HG03175 (cell line): ENCODE results near the gene CEBPA.
"Not testable (repeated sequence)": the region's sequence is repeated elsewhere in the genome, so short reads cannot be mapped to it uniquely, and the experiment has no call there.

Experiments
- ATAC-seq: cut with Tn5 transposase; IDR thresholded peaks from one replicate; pipeline ENCODE4 v1.9.1; 2021; ENCODE audit warnings: mild to moderate bottlenecking, moderate library complexity; ENCODE audit not compliant: unreplicated experiment

CEBPA gene

DNA sequence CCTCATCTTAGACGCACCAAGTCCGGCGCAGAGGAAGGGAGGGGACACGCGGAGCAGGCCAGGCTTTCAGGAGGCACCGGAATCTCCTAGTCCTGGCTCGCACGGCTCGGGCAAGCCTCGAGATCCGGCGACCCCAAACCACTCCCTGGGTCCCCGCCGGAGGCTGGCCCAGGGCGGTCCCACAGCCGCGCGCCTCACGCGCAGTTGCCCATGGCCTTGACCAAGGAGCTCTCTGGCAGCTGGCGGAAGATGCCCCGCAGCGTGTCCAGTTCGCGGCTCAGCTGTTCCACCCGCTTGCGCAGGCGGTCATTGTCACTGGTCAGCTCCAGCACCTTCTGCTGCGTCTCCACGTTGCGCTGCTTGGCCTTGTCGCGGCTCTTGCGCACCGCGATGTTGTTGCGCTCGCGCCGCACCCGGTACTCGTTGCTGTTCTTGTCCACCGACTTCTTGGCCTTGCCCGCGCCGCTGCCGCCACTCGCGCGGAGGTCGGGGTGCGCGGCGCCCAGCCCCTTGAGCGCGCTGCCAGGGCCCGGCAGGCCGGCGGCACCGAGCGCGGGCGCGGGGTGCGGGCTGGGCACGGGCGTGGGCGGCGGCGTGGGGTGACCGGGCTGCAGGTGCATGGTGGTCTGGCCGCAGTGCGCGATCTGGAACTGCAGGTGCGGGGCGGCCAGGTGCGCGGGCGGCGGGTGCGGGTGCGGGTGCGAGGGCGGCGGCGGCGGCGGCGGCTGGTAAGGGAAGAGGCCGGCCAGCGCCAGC lies 1.0 kb downstream of the CEBPA start:
- no peak for ATAC-seq

DNA sequence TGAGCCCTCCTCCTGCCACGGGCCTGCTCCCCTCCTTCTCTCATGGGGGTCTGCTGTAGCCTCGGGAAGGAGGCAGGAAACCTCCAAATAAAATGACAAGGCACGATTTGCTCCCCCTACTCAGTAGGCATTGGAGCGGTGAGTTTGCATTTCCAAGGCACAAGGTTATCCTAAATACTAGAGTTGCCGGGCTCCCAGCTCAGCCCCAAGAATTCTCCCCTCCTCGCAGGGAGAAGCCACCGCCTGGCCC lies 1.5 kb downstream of the CEBPA start:
- no peak for ATAC-seq

DNA sequence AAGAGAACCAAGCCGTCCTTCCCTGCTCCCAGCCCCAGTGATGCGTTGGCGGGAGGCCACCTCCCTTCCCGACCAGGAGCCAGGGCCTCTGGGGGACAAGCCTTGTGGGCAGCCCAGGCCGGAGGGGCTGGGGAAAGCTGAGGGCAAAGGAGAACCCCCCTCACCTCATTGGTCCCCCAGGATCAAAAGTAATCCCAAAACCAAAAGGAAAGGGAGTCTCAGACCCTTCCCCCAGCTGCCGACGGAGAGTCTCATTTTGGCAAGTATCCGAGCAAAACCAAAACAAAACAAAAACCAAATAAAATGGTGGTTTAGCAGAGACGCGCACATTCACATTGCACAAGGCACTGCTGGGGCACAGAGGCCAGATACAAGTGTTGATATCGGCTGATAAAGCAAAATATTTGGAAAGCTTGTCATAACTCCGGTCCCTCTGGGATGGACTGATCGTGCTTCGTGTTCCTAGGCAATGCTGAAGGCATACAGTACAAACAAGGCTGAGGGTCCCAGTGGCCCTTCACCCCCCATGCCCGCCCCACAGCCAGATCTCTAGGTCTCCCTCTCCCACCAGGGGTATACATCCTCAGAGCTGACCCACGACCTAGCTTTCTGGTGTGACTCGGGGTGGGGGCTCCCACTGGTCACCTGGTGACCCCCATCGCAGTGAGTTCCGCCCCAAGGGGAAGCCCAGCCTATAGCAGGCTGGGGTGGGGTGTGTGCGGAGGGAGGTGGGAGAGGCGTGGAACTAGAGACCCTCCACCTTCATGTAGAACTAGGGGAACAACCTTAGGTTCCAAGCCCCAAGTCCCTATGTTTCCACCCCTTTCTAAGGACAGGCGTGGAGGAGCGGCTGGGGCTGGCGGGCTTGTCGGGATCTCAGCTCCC lies 2.1 kb downstream of the CEBPA start:
- no peak for ATAC-seq

DNA sequence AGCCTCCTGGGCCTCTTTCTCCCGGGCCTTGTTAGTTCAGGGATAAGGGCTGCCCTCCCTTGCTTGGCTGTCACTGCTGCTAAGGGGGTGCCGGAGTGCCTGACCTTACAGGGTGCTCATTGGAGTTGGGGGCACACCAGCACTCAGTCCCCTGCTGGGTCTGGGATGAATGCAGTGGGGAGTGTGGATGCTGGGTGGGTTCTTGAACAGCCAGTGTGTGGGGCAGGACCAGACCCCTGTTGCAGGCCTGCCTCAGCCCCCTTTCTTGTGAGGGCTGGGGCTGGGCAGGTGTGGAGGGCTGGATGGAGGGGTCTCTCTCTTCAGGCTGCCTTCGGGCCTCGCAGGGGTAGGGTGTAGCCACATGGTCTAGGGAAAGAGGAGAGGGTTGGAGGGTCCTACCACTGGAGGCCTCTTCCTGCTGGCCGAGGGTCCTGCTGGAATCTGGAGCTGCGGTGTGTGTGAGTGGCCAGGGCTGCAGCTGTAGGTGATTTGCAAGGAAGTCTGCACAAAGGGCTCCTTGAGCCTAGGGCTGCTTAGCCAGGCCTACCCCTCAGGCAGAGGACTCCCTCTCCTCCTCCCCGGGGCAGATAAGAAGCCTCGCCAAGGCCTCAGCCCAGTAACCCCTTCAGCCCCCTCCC lies 3.2 kb downstream of the CEBPA start:
- no peak for ATAC-seq

DNA sequence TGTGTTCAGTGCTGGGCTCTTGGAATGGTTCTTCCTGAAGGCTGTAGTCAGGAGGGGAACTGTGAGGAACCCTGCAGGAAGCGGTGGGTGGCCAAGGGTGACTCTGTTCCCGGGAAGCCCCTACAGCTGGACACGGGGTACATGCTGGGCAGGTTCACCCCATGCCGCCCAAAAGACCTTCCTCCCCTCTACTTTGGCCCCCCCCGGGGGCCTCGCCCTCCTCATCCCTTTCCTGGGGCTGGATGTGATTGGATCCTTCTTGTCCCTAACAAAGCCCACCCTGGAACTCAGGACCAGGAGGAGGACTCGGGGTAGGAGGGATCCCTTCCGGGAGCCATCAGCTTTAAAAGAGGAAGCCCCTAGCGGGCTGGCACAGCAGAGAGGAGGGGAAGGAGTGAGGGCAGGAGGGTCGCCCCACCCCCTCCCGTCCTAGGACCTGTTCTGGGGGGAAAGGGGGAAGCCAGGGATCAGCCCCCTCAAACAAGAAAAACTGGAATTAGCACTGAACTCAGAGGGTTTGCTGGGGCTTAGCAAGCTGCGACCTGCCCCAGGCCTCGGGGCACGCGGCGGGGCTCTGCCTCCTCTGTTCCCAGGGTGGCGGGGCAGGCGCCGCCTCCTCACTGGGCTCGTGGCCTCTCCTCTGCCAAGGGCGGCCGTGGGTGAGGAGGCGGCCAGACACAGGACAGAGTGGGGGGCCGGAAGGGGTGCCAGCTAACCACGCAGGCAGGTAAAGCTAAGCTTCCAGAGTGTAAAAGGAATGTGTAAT lies 4.0 kb downstream of the CEBPA start:
- no peak for ATAC-seq

DNA sequence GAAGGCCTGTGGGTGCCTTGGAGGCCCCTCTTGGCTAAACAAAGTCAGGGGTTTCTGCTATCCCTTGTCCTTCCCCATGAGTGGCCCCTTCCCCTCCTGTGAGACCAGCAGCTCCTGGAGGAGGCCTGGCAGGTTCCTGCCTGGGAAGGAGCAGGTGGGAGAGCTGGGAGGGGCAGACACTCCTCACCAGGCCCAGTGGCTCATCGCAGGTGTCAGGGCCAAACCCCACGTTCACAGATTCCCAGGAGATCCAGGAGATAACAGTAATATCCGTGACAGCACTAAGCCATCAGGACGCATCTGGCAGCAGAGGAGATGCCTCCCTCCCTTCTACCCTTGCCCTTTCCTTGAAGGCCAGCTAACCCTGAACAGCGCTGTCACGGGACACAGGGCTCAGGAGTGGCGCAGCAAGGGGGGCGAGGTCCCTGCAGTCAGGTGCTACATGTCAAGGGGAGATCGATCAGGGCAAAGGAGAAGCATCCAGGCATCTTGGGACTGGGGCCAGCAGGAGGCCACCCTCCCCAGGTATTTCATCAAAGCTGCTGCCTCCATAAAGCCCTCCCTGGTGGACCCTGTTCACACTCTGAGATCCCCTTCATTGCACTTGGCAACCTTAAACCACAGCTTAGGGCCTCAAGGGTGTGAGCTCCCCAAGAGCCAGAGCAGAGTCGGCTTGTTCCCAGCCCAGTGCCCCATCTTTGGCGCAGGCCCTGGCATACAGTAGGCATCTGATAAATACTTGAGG lies 4.8 kb downstream of the CEBPA start:
- ATAC-seq = no peak

DNA sequence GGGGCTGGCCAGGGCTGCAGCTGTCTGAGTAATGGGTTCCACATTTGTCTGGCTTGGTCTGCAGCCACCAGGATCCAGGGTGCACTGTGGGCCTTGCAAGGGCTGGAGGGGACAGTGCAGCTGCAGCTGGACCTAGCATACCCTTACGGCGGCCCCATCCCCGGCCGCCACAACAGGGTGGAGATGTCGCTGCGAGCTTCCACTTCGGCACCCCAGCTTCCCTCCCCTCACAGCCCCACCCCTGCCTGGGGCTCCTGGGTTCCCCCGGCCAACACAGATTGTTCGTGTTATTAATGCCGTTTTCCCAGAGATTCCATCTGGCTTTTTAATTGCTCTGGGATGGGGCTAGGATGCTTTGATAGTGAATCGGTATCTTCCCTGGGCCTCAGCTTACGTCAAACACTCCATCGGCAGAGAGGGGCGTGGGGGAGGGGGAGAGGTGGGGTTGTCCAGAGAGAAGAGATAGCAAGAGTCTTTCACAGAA lies 5.8 kb downstream of the CEBPA start:
- ATAC-seq = no peak

DNA sequence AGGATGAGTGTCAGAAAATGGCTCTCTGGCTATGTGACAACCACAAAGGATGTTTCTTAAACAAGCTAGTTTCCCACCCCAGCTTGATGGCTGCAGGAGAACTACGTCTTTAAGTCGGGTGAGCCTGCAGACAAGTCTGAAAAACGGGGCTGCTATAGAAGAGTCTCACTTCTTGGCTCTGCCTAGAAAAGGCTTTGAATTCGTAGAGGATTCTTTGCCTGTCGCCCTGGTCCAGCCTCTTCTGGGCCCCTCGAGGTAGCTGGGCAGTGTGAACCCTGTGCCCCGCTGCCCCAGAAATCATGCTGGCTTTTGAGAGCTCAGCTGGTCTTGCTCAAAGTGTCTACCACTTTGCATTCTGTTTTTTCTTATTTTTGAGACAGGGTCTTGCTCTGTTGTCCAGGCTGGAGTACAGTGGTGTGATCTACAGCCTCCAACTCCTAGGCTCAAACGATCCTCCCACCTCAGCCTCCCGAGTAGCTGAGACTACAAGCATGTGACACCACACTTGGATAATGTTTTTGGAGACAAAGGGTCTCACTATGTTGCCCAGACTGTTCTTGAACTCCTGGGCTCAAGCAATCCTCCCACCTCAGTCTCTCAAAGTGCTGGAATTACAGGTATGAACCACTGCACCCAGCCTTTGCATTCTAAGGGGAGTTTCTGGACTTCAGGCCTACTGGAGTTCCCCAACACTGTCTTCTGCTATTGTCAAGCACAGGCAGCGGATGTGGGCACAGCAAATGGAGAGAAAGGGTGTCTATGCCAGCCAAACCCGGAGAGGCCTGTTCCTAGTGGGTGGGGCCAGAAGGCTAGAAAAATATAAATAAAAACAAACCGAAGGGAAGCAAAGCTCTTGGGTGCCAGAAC lies 6.5 kb downstream of the CEBPA start:
- ATAC-seq = no peak

DNA sequence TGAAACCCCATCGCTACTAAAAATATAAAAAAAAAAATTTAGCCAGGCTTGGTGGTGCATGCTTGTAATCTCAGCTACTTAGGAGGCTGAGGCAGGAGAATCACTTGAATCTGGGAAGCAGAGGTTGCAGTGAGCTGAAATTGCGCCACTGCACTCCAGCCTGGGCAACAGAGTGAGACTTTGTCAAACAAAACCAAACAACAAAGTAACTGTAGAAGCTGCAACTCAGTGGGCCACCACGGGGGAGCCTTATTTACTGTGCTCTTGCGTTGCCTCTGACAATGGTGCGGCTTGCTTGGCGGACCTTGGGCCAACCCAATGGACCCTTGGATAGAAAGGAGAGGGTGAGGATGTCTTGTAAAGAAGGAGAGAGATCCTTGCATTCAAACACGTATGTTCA lies 7.3 kb downstream of the CEBPA start:
- ATAC-seq = not testable (repeated sequence)

DNA sequence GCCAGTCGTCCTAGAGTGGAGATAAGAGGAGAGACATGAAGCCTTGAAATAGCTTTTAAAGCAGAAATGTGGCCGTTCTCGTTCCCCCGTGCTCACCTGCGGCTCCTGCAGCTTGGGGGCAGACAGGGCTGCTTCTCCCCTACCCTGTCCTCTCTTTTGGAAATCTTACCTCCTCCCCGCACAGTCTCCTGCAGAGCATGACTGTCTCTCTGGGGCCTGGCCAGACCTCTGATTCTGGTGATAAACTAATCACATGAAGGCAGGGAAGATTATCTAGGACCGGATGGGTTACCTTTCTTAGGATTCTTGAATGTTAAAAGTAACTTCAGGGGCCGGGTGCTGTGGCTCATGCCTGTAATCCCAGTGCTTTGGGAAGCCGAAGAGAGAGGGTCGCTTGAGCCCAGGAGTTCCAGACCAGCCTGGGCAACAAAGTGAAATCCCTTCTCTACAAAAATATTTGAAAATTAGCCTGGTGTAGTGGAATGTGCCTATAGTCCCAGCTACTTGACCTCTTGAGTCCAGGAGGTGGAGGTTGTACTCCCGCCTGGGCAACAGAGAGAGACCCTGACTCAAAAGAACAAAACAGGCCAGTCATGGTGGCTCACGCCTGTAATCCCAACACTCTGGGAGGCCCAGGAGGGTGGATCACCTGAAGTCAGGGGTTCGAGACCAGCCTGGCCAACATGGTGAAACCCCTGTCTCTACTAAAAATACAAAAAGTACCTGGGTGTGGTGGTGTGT lies 8.1 kb downstream of the CEBPA start:
- no peak for ATAC-seq

DNA sequence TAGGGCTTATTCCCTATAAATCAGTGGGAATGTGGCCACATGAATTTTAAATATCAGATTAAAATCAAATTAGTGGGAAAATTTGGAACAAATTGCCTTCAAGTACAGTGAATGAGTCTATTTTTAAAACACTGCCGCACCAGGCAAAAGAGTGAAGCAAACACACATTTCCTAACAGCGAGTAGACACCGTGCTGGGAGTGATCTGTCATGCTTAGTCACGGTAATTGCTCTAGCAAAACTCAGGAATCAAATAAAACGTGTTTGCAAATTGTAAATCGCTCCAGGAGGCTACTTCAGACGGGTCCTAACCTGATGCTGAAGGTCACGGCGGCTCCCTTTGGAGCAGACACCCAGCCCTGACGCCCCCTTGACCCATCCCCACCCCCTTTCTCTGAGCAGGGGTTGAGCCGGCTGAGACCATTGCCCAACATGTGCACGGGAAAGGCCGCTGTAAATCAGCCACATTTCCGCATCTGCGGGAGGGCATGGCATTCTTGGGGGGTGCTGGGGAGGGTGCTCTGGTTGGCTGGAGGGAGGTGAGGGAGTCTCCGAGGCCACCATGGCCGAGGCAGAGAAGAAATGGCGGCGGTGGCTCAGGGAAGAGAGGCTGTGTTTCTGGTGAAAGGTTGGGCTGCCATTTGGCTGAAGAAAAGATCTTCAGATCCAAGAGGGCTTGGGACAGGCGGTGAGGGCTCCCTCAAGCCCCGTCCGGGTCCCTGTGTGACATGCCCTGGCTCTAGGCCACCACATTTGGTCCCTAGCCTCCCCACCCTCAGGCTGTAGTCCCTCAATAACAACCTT lies 8.9 kb downstream of the CEBPA start:
- ATAC-seq = no peak

DNA sequence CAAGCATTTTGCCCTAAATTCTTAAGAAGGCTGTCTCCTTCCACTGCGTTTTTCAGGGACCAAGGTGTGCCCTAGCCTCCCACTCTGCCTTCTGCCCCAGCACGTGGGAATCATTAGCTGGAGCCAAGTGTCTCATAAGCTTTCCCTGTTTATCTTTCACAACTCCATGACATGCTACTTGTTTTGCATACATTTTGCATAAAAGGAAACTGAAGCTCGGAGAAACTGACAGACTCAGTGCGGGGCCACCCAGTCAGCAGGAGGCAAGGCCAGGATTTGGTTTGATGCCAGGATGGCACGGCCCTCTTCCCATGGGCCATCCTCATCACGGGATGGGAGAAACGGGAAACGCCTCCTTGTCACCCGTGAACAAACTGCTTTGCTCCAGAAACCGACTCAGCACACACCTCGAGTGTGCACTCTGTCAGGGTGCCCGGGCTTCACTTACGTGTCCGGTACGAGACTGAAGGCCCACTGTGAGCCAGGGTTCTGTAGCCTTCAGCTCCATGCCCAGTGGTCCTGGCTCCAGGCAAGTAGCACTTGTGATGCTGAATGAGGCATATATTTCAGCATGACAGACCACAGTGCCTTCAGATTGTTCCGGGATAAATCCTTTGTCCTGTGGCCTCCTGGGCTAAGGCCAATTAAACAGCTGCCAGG lies 9.6 kb downstream of the CEBPA start:
- ATAC-seq = no peak

DNA sequence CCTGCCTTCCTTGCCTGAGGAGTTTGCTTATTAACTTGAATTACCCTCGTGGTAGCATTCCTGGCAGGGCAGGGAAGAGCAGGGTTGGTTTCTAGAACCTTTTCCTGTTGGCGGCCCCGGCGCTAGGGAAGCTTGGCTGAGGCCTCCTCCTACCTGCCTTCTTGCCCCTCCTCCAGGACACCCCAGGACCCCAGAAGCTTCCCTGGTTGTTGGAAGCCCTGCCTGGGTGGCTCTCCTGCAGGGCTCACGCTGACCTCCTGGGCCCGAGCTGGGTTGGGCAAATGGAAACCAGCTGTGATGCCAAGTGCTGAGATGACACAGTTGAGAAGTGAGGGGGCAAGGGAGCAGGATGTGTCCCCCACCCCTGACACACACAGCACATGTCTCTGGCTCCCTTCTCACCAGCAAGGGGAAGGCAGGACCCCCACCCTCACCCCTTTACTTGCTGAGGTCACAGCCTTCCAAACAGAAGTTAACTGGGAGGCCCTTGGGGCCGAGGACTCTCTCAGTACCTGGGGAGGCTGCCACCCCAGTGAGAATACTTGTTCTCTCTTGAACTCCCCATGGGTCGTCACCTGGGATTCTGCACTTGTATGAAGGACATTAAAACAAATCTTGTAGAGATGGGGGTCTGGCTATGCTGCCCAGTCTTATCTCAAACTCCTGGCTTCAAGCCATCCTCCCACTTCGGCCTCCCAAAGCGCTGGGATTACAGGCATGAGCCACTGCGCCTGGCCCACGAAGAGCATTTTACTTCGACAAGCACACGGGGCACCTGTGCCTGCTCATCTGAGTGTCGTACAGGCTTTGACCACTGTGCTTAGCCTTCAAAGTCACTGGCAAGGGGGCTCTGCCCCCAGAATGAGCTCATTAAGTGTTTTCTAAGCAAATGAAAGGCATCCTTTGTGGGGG lies 10.5 kb downstream of the CEBPA start:
- ATAC-seq = no peak

DNA sequence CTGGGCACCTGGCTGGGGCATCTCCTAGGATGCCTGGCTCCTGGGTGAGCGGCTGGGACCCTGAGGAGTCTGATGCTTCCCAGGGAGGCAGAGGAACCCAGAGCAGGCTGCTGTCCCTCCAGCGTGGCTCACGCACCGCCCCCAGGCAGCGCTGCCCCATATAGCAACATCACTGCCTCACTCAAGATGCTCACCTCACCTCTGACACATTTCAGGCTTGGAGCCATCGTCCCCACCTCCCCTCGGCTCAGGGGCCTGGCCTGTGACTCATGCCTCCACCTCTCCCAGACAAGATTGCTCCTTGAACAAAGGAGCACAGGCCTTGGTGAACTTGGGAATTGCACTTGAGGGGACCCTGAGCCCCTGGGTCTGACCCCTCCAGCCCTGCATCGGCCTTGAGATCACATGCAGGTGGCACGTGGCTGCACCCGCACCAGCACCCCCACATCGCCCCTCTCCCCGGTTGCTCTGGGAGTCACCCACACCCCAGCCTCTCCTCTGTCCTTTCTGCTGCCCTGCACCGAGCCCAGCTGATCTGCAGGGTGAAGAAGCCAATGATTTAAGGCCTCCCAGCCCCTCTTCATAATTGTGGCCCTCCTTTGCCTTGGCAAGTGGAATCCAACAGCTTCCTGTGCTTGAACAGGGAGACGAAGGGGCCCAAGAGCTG lies 11.2 kb downstream of the CEBPA start:
- ATAC-seq = no peak

DNA sequence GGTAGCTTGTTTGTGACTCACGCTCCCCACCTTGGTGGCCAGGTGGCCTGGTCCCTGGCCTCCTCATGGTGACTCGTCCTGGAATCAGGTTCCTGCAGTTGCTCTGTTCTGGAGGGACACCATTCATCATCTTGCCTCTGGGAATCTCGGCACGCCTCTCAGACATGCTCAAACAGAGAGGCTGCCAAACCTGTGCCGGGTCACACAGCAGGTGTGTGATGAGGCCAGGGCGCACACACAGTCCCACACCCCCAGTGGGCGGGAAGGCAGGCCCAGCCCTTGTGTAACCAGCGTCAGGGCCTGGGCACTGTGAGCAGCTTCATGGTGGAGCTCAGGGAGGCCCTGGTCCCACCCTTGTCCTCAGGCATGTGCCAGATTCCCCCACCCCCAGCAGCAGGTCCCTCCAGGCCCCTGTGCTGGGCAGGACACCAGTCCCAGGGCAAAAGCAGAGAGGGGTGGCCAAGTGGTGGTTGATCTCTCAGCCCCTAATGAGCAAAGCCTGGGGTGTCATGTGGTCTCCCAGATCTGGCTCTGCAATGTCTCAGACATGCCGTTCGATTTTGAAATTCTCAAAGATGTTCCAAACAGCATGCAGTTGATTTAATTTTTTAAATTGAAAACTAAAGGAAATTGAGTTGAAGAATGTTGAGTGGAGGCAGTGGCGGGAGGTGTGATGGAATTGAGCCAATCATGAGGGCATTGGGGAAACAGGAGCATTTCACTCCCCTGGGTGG lies 12.1 kb downstream of the CEBPA start:
- no peak for ATAC-seq
